VCaP (cell line): ENCODE measurements around the gene GUCA2A.

ENCODE experiments used
- H3K27ac ChIP-seq: fragments of 450-650 bp; 2 replicates; pipeline ENCODE4 v1.5.1; 2017
- TF ChIP-seq, protein P1 (sequence below): fragments of 450-650 bp; conservative IDR thresholded peaks from 2 replicates; pipeline ENCODE4 v1.5.1; 2017; ENCODE audit warnings: mild to moderate bottlenecking, moderate library complexity

GUCA2A gene

DNA sequence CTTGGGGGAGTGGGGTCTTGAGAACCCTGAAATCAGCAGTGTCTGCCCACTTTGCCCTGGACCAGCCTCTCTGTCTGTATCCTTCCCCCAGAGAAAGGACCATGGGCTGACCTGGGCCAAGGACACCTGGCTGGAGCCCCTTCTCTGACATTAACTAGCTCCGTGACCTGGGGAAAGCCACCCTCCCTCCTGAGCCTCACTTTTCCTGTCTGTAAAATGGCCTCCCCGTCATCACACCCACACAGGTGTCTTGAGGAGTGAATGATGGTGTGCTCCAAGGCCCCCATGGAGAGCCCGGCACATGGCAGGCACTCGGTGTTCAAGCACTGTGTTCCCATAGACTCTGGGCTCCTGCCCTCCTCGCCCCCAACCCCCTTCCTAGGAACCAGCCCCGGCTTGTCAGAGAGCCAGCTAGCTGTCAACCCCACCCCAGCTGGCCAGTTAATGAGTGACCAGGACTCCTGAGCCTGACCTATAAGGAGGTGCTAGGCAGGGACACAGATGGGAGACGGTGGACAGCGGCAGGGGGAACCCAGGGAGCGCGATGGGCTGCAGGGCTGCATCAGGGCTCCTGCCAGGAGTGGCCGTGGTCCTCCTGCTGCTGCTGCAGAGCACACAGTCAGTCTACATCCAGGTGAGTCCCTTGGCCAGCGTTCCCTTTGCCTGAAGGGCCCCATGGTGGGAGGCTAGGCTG lies 11.5 kb downstream of the GUCA2A start, which contains the start of gene GUCA2B:
Gene GUCA2B (plus strand): TSS at position 504 of the 694 bp plus-strand sequence. CDS start 41 bp downstream, at position 545.
- TF ChIP-seq, protein P1, sequence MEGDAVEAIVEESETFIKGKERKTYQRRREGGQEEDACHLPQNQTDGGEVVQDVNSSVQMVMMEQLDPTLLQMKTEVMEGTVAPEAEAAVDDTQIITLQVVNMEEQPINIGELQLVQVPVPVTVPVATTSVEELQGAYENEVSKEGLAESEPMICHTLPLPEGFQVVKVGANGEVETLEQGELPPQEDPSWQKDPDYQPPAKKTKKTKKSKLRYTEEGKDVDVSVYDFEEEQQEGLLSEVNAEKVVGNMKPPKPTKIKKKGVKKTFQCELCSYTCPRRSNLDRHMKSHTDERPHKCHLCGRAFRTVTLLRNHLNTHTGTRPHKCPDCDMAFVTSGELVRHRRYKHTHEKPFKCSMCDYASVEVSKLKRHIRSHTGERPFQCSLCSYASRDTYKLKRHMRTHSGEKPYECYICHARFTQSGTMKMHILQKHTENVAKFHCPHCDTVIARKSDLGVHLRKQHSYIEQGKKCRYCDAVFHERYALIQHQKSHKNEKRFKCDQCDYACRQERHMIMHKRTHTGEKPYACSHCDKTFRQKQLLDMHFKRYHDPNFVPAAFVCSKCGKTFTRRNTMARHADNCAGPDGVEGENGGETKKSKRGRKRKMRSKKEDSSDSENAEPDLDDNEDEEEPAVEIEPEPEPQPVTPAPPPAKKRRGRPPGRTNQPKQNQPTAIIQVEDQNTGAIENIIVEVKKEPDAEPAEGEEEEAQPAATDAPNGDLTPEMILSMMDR, result no peak
- no peak within 1 kb of the TSS for H3K27ac ChIP-seq

DNA sequence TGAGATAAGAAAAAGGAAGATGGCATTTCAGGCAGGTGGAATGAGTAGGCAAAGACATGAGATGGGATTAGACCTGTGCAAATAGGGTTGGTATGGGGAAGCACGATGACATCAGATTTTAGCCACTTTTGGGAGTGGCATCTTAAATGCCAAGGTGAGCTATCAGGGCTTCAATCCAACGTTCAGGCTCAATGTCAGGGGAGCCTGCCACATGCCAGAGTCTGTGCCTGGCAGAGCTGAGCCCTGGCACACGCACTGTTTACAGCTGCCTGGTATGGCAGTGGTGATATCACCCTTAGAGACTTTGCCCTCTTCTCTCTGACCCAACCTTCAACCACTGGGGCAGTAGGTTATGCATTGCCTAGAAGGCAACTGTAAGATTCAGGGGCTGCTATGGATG lies 12.4 kb downstream of the GUCA2A start:
- TF ChIP-seq, protein P1, result no peak
- no peak overlapping the region for H3K27ac ChIP-seq

DNA sequence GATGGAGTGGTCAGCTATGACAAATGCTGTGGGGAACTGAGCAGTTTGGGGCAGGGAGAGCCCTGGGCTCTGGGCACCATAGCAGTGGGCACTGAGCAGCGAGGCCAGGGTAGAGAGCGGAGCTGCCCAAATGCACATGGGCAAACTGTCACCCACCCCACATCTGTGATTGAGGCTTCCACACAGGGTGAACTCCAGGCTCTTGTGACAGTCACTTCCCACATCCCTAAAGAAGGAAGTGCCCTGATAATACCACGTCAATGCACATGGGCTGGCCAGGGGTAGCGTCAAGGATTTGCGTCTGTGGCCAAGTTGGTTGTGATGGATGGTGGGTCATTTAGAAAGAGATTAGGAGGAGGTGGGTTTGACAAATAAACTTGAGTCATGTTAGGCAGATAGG lies 13.9 kb downstream of the GUCA2A start:
- no peak overlapping the region for H3K27ac ChIP-seq
- TF ChIP-seq, protein P1, result no peak

DNA sequence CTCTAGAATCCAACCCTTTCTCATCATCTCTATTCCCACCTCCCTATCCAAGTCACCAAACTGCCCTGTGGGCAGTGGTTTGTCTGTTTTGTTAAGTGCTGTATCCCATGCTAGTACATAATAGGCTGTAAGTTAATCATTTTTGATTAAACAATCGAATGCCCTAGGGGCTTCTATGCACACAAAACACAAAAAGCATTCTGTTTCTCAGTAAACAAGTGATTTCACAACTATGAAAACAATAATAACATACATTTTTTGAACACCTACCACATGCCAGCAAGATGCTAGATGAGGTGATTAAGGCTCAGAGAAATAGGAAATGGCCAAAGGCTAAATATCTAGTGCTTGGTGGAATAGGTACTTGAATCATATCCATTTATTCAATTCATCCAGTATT lies 16.4 kb downstream of the GUCA2A start:
- TF ChIP-seq, protein P1, result no peak
- no peak overlapping the region for H3K27ac ChIP-seq

DNA sequence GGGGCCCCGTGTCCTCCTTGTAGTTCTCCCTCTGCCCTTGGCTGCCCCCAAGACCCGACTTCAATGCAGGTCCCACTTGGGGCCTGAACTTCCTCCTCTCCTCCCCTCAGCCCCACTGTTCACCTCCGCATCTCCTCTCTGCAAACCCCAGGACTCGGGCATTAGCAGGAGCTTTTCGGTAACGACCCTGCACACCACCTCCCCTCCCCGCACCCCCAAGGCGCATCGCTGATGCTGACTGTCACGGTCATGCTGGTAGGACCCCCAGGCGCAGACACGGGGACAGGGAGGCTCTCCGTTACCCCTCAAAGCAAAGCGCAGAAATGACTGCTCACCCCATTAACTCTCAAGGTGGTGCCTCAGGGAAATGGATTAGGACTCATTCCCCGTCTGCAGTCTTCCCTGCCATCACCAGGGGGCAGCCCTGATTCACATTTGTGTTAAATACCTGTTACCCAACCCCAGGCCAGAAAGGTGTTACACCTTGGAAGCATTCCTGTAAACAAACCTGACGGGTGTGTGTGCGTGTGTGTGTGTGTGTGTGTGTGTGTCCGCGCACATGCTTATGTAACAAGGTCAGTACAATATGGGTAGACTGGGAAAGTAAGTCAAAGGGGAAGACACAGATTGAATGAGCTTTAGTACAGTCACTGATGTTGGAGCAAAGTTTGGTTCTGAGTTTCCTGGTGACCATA lies 17.8 kb downstream of the GUCA2A start:
- H3K27ac ChIP-seq, result peak overlapping the region; percentile 18; the same call in 1 of the 2 replicates
- TF ChIP-seq, protein P1, result peak; percentile 90

DNA sequence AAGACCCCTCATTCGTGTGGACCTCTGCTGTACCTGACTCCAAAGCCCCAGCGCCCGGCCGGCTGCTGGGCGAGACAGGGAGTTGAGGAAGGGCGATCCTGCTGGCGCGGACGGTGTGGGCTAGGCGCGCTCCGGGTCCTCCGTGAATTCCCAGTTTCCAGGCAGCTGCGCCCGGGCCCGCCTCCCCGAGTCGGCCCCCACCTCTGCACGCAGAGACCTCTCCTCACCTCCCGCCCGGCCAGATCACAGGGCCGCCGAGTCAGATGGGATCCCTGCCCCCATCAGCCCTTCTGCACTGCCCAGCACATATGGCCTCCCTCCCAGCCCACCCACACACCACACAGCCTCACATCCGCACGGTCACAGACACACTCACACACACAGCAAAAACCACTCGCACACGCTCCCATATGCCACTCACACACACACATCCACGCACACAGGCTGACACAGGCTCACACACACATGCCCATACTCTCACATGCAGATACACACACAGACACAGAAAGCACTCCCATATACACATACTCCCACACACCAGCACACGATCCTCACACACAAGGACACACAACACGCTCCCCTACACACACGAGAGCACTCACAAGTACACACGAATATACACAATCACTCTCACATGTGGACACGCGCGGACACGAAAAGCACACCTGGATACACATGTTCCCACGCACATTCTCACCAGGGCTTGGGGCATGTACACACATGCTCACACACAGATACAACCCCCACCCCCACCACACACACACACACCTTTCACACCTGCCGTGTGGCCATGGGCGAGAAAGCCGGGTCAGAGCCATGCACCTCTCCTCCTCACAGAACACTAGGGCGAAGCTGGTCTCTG lies 18.6 kb downstream of the GUCA2A start:
- TF ChIP-seq, protein P1, result no peak
- H3K27ac ChIP-seq, result no peak overlapping the region

DNA sequence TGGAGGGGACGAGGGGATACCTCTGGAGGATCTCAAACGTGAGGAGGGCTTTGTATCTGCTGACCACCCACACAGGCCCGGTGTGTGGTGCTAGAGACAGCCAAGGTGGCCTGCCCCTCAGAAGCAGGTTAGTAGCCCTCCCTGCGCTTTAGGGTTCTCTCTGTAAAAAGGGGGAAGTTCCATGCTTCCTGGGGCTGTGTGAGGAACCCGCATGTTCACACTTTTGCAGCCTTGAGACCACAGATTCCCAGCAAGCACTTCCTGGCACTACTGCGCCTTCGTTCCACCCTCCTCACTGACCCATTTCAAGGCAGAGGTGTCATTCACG lies 19.2 kb downstream of the GUCA2A start:
- TF ChIP-seq, protein P1, result no peak
- no peak overlapping the region for H3K27ac ChIP-seq
